ENCODE data around the gene IL22RA1. TPM values are rescaled to one million over a fixed set of nuclear protein-coding genes. Genes with fewer than 3 reads are reported as not detected.

Gene IL22RA1
- total RNA-seq, 1 experiment from 2014 or later: 0.13 TPM

DNA sequence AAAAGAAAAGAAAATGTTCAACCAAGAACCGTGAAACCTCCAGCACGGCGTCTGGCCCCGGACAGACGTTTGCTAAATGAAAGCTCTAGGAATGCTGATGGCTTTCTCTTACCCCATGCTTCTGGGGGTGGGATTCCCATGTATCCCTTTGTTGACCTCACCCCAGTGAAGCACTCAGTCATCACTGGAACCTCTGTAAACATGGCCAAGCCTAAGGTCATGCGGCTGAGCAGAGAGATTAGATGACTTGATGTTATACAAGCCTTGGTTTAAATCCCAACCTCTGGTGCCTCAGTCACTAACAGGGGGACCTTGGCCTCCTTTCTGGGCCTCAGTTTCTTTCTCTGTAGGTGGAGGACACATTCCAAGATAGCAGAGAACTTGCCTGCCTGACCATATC, 28.2 kb downstream of the IL22RA1 start:
- Mint-ChIP-seq H3K27ac (no peak overlapping the region), H3K4me3 (no peak overlapping the region), H3K36me3 (ENCODE audit: insufficient read depth in 1 of 3, low read depth in 3 of 3) (no peaks in the 10 kb centered on the region), H3K4me1 (peaks cover 30 to 41% of the 10 kb centered on the region in 2 experiments), H3K9me3 (no peaks in the 10 kb centered on the region), H3K27me3 (ENCODE audit: low read depth) (peaks cover 15% of the 10 kb centered on the region)
- no peak overlapping the region for H4K91ac ChIP-seq (ENCODE audit: insufficient read length, low read depth, low read length)
- H2BK20ac ChIP-seq (ENCODE audit: low read depth, low read length, poor library complexity, severe bottlenecking): no peak overlapping the region
- H3T11ph ChIP-seq (ENCODE audit: low read length): no peak overlapping the region
- TF ChIP-seq, protein P1, sequence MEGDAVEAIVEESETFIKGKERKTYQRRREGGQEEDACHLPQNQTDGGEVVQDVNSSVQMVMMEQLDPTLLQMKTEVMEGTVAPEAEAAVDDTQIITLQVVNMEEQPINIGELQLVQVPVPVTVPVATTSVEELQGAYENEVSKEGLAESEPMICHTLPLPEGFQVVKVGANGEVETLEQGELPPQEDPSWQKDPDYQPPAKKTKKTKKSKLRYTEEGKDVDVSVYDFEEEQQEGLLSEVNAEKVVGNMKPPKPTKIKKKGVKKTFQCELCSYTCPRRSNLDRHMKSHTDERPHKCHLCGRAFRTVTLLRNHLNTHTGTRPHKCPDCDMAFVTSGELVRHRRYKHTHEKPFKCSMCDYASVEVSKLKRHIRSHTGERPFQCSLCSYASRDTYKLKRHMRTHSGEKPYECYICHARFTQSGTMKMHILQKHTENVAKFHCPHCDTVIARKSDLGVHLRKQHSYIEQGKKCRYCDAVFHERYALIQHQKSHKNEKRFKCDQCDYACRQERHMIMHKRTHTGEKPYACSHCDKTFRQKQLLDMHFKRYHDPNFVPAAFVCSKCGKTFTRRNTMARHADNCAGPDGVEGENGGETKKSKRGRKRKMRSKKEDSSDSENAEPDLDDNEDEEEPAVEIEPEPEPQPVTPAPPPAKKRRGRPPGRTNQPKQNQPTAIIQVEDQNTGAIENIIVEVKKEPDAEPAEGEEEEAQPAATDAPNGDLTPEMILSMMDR (conservative IDR thresholded peaks at IDR 0.05): no peak
- H3K79me1 ChIP-seq (ENCODE audit: insufficient read depth, low read depth, low read length, poor library complexity, severe bottlenecking): no peaks in the 10 kb centered on the region
- H4K8ac ChIP-seq (replicated peaks; ENCODE audit: insufficient read length, low read depth, low read length): no peak overlapping the region
- no peaks in the 10 kb centered on the region for H4K20me1 ChIP-seq (ENCODE audit: control insufficient read depth, insufficient read depth, insufficient read length)
- H3K23me2 ChIP-seq (ENCODE audit: insufficient read length, low read depth, low read length, poor library complexity, severe bottlenecking): no peaks in the 10 kb centered on the region
- peaks cover 4% of the 10 kb centered on the region; the same call in 1 of the 2 replicates for H3K4me1 ChIP-seq (ENCODE audit: insufficient read depth, low read length)
- H2AFZ ChIP-seq (ENCODE audit: low read length): no peak overlapping the region
- no peak overlapping the region for H3K14ac ChIP-seq (ENCODE audit: insufficient read depth, low read length)
- DNase-seq: no peak
- no peak overlapping the region for H3K9ac ChIP-seq (ENCODE audit: extremely low read depth, insufficient read length, low read length)
- H3K4ac ChIP-seq (ENCODE audit: low read depth, low read length): no peak overlapping the region
- H3K4me2 ChIP-seq (ENCODE audit: insufficient read depth, insufficient read length, low read length): no peak overlapping the region
- no peak overlapping the region for H2BK15ac ChIP-seq (ENCODE audit: low read depth, low read length)
- H3K27me3 ChIP-seq (ENCODE audit: insufficient read depth, low read length): no peaks in the 10 kb centered on the region
- H2BK5ac ChIP-seq (ENCODE audit: insufficient read length, low read length): no peak overlapping the region
- no peak overlapping the region for H3K23ac ChIP-seq (ENCODE audit: insufficient read length, low read depth, low read length)
- H3K27ac ChIP-seq (ENCODE audit: insufficient read length, low read depth, low read length): no peak overlapping the region
- H2BK120ac ChIP-seq (ENCODE audit: low read depth, low read length, poor library complexity, severe bottlenecking): no peak overlapping the region
- H4K5ac ChIP-seq (ENCODE audit: insufficient read length, low read depth, low read length): no peak overlapping the region
- WGBS (ENCODE audit: extremely low coverage, insufficient read length, low lambda C conversion rate): no CpG with 5 or more reads among the region's 6 CpGs
- H3K79me2 ChIP-seq (ENCODE audit: insufficient read depth, low read length): no peaks in the 10 kb centered on the region
- H2BK12ac ChIP-seq (ENCODE audit: insufficient read length, low read depth, low read length): no peak overlapping the region
- H3K18ac ChIP-seq (ENCODE audit: insufficient read length, low read depth, low read length): no peak overlapping the region
- no peaks in the 10 kb centered on the region for H3K9me3 ChIP-seq (ENCODE audit: control insufficient read depth, low read depth, low read length)
- no peak overlapping the region for H3K56ac ChIP-seq (ENCODE audit: insufficient read length, low read depth, low read length)
- no peak overlapping the region for H2AK5ac ChIP-seq (ENCODE audit: insufficient read length, low read length)

Measured in H9 (cell line).